Heart left ventricle (tissue), 16 donors: ENCODE data around the gene APLF. TPM values are rescaled to one million over a fixed set of nuclear protein-coding genes. Genes with fewer than 3 reads are reported as not detected.

Experiments used
- ATAC-seq, 4 donors: fragments of 200-7000 bp; cut with Tn5 transposase; one replicate each; pipeline ENCODE4 v1.9.1; 2020 to 2022; ENCODE audit warnings: moderate library complexity in 4 of 4, mild to moderate bottlenecking in 3 of 4, moderate number of reproducible peaks in 1 of 4
- DNase-seq, 5 donors: peaks; one replicate each; pipeline ENCODE4 v3.0.0-alpha.2; 2020
- H3K27ac ChIP-seq, 12 donors: fragments of 200-600 bp; sonication (generic) in 4 of 12; one replicate each; pipeline versions ENCODE4 v1.5.0 to v1.8.0; 2016 to 2022; ENCODE audit warnings: mild to moderate bottlenecking in 2 of 12
- H3K27me3 ChIP-seq, 9 donors: fragments of 200-600 bp; sonication (generic) in 2 of 9; one replicate each; pipeline versions ENCODE4 v1.5.1 to v1.8.0; 2016 to 2022; ENCODE audit warnings: mild to moderate bottlenecking in 3 of 9
- H3K36me3 ChIP-seq, 9 donors: fragments of 200-600 bp; sonication (generic) in 2 of 9; one replicate each; pipeline versions ENCODE4 v1.5.0 to v1.8.0; 2018 to 2022; ENCODE audit warnings: mild to moderate bottlenecking in 2 of 9
- H3K4me1 ChIP-seq, 12 donors: fragments of 200-600 bp; sonication (generic) in 4 of 12; one replicate each; pipeline versions ENCODE4 v1.5.0 to v1.8.0; 2016 to 2022; ENCODE audit warnings: mild to moderate bottlenecking in 3 of 12
- H3K4me3 ChIP-seq, 12 donors: fragments of 200-600 bp; sonication (generic) in 4 of 12; one replicate each; pipeline versions ENCODE4 v1.5.0 to v1.8.0; 2017 to 2022; ENCODE audit warnings: mild to moderate bottlenecking in 9 of 12, moderate library complexity in 4 of 12
- H3K9me3 ChIP-seq, 12 donors: fragments of 200-600 bp; sonication (generic) in 4 of 12; one replicate each; pipeline versions ENCODE4 v1.5.0 to v1.8.0; 2016 to 2022; ENCODE audit warnings: mild to moderate bottlenecking in 1 of 12
- POLR2A ChIP-seq, 2 donors: fragments of 450-650 bp; IDR thresholded peaks; one replicate each; pipeline ENCODE4 v1.6.1; 2017; ENCODE audit warnings: antibody characterized with exemption in 2 of 2, mild to moderate bottlenecking in 2 of 2, moderate library complexity in 2 of 2
- WGBS, 4 donors: extraction: QIAGEN DNeasy Blood & Tissue Kit in 2 of 4; methylation state at CpG; one replicate each; pipeline versions ENCODE4 v1.1.5 to v1.1.7; 2013 to 2018; 5-methylcytosine and 5-hydroxymethylcytosine counted together
- intact Hi-C, 10 donors: fragments of 100-400 bp; cut with DNase I; formaldehyde crosslinking; loops; one replicate each; pipeline versions ENCODE4 v1.11.1 to v1.14.2; 2022
- polyA plus RNA-seq, 2 donors: library from polyadenylated mRNA; stranded (reverse); fragments of 200-250 nt; gene quantifications; one replicate each; pipeline ENCODE4 v1.2.3, GENCODE V29; 2013
- total RNA-seq, 9 donors: library from RNA; depleted of rRNA in 2 of 9; stranded (reverse); fragments of >200 nt in 2 of 9; fragmentation: NEBNext Ultra II Directional in 3 of 9; extraction: Animal tissue kit (Norgen Biotek cat#: 25700) in 3 of 9; gene quantifications; one replicate each; pipeline versions ENCODE4 v1.1.0 to v1.2.4, GENCODE V29; 2016 to 2023
- TF ChIP-seq, protein P1 (sequence below), 12 donors: fragments of 200-600 bp; sonication (generic) in 4 of 12; IDR thresholded peaks; one replicate each; pipeline versions ENCODE4 v1.5.0 to v1.8.0; 2018 to 2022; ENCODE audit warnings: antibody characterized with exemption in 12 of 12, mild to moderate bottlenecking in 5 of 12
- donor health status: ischemic (EF 13 %, LVEDD 7.1; RV severe dilation, severe dysfunction).
- donor health status: healthy with polysubstance abuse.
- donor health status: DM: no; HTN: yes; CAD: no.
- donor health status: DM: no; HTN: no; CAD: no.
- donor health status: ischemic (EF 25% LVEDD 6.9; RV normal size, moderate dysfunction).
- donor health status: ischemic (EF 25% LVEDD 5.7; RV mildly dilated, moderate dysfunction).
- donor health status: healthy.
- donor health status: DM: yes; HTN: yes; CAD: no.
- donor health status: ischemic (EF 35%, LVEDD 5.7; RV mildly dilated, moderate dysfunction).
- donor health status: nonischemic (EF 11% LVEDD 7.7; RV severe dilation, severe dysfunction).
- donor health status: DM: yes; HTN: yes; CAD: no.
- donor health status: PGD.
- donor health status: ischemic (EF 29% LVEDD 5.4; RV normal size, mild dysfunction).
- donor health status: nonischemic (EF 23%, LVEDD 6.1; RV moderate dilation, normal function).

The APLF gene
- total and polyA plus RNA-seq, 11 donors, result 0.64 to 7.9 (median 4.3) TPM

DNA sequence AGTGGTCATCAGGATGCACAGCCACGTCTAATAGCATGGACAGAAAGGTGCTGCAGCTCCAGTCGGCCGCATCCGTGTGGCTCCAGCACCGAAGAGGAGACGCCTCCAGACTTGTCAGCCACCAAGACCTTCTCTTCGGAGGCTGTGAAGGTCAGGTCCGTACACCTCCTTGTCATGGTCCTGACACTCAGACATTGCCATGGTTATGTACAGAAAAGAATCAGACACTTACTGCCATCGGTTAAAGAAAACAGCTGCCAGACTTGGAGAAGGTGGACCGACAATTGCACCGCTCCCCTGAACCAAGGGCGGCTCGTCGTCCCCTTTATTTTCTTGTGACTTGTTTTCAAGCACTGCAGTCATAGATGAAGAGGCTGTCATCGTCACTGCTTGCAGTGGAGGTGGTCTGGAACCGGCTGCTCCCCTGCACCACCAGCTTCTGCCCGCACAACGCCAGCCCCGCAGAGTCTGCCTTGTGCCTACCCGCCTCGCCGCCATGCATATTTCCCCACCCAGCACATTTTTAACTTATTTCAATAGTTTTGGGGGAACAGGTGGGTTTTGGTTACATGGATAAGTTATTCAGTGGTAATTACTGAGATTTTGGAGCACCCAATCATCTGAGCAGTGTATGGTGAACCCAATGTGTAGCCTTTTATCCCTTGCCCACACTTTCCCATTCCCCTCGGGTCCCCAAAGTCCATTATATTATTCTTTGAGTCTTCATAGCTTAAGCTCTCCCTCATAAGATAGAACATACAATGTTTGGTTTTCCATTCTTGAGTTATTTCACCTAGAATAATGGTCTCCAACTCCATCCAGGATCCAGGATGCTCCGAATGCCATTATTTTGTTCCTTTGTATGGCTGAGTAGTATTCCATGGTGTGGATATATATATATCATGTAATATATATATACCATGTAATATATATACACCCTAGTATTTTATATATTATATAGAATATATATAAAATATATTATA is 18.4 kb upstream of the APLF start:
- H3K27ac ChIP-seq, result no peak overlapping the region
- DNase-seq (no peak), ATAC-seq (peak in 2 of 4 donors; percentile 41 to 42)
- 92 to 96% (median 95%) methylated on average over 23 to 24 of the region's 24 CpGs for WGBS, 4 donors
- H3K36me3 ChIP-seq, result no peaks in the 10 kb centered on the region
- peaks cover 0 to 6% (median 0%) of the 10 kb centered on the region in 12 donors for H3K4me1 ChIP-seq
- H3K27me3 ChIP-seq, result no peaks in the 10 kb centered on the region
- no peak overlapping the region for H3K4me3 ChIP-seq
- intact Hi-C loops, result loop anchor here in 2 of 10 donors (10.0 kb wide), 1 partner anchor 164 kb away; no protein-coding TSS in a partner anchor
- TF ChIP-seq POLR2A (IDR thresholded peaks at IDR 0.05), result no peak
- TF ChIP-seq, protein P1, sequence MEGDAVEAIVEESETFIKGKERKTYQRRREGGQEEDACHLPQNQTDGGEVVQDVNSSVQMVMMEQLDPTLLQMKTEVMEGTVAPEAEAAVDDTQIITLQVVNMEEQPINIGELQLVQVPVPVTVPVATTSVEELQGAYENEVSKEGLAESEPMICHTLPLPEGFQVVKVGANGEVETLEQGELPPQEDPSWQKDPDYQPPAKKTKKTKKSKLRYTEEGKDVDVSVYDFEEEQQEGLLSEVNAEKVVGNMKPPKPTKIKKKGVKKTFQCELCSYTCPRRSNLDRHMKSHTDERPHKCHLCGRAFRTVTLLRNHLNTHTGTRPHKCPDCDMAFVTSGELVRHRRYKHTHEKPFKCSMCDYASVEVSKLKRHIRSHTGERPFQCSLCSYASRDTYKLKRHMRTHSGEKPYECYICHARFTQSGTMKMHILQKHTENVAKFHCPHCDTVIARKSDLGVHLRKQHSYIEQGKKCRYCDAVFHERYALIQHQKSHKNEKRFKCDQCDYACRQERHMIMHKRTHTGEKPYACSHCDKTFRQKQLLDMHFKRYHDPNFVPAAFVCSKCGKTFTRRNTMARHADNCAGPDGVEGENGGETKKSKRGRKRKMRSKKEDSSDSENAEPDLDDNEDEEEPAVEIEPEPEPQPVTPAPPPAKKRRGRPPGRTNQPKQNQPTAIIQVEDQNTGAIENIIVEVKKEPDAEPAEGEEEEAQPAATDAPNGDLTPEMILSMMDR (IDR thresholded peaks at IDR 0.05), result no peak
- H3K9me3 ChIP-seq, result peaks cover 0 to 25% (median 0%) of the 10 kb centered on the region in 12 donors

DNA sequence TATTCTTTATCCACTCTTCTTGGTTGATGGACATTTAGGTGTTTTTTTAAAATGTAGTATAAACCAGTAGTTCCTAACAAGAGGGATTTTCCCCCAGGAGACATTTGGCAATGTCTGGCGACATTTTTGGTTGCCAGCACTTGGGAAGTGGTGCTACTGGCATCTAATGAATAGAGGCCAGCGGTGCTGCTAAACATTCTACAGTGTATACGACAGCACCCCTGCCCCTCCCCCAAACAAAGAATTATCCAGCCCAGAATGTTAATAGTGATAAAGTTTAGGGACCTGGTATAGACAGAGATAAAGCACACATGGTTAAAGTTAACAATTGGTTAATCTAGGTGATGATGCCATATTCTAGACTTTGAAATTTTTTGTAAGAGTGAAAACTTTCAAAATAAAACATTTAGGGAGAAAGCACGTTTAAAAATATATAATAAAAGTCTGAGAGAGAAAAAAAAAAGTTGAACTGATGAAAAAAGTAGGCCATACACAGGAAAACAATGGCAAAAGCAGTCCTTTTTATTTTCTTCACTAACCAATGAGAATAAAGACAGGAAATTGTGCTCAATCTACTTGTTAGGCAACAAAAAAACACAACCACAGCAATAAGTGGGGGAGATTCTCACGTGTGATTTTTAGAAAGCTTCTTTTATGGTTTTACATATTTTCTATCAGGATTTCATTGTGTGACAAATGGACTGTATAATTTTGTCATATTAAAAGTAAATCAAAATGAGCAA is 15.1 kb upstream of the APLF start:
- H3K36me3 ChIP-seq, result no peaks in the 10 kb centered on the region
- peaks cover 0 to 20% (median 0%) of the 10 kb centered on the region in 12 donors for H3K9me3 ChIP-seq
- 68 to 74% (median 72%) methylated on average over 5 of the region's 5 CpGs for WGBS, 4 donors
- H3K4me3 ChIP-seq, result no peak overlapping the region
- H3K4me1 ChIP-seq, result peaks cover 0 to 6% (median 0%) of the 10 kb centered on the region in 12 donors
- no peak overlapping the region for H3K27ac ChIP-seq
- intact Hi-C loops, result no loop called here
- TF ChIP-seq POLR2A (IDR thresholded peaks at IDR 0.05), result no peak
- TF ChIP-seq, protein P1 (IDR thresholded peaks at IDR 0.05), result no peak
- H3K27me3 ChIP-seq, result no peaks in the 10 kb centered on the region
- ATAC-seq (no peak), DNase-seq (no peak)

DNA sequence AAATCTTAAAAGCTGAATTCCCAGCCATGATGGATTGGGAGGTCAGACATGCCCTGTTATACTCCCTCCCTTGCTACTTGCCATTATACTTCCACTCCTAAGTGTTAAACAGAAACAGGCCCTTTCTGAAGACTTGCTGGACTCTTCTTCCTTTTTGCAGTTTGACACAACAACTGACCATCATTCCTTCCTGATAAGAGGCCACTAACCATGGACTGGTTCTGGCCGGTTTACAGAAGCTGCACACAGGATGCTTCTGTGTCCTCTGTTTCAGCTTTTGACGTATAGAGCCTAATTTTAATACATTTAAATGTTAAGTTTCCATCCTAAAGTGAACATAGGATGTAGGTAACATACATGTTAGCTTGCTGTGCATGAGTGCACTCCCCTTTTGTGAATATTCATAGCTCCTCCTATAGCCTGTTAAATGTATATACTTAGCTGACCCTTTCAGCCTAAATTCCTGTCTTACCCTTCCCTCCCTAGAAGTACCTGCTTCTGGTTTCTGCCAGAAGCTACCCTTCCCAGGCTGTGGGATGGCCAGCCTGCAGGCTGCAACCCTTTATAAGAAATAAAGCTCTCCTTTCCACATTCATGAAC is 13.5 kb upstream of the APLF start:
- intact Hi-C loops, result no loop called here

More for the DNA sequence above, 13.5 kb upstream of the APLF start:
- WGBS, 4 donors, result 64 to 74% (median 69%) methylated on average over 2 of the region's 2 CpGs
- no peaks in the 10 kb centered on the region for H3K36me3 ChIP-seq
- peak overlapping the region in 1 of 12 donors; percentile 1 for H3K27ac ChIP-seq
- ATAC-seq (no peak), DNase-seq (no peak)
- H3K9me3 ChIP-seq, result peaks cover 0 to 6% (median 0%) of the 10 kb centered on the region in 12 donors
- H3K27me3 ChIP-seq, result no peaks in the 10 kb centered on the region
- peaks cover 0 to 6% (median 0%) of the 10 kb centered on the region in 12 donors for H3K4me1 ChIP-seq
- H3K4me3 ChIP-seq, result no peak overlapping the region
- TF ChIP-seq, protein P1 (IDR thresholded peaks at IDR 0.05), result no peak
- no peak for TF ChIP-seq POLR2A (IDR thresholded peaks at IDR 0.05)
